ENCODE measurements around the gene LSM3. TPM values are rescaled to one million over a fixed set of nuclear protein-coding genes. Genes with fewer than 3 reads are reported as not detected.

LSM3 gene
- total RNA-seq, 1 experiment from 2014 or later: 11.9 TPM

DNA sequence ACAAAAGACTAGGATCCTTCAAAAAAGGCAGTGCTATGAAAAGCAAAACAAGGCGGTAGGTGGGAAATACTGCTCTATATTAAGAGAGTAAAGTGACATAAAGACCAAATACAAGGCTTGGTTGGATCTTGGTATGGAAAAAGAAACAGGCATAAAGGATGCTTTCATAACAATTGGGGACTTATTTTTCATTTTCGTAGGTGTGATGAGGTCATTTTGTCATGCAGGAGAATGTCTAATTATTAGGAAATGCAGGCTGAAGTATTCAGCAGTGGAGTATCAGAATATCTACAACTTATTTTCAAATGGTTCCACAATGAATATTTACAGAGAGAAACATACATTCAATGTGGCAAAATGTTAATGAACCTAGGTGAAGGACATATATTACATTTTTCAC lies 9.2 kb upstream of the LSM3 start:
- H3K4me3 ChIP-seq (ENCODE audit: low read depth in 2 of 2, low read length in 2 of 2): no peak overlapping the region
- ATAC-seq (no peak), DNase-seq (ENCODE audit: low read depth, low spot score) (no peak)
- H3K27me3 ChIP-seq (ENCODE audit: control insufficient read depth, insufficient read depth, low read length): no peaks in the 10 kb centered on the region
- intact Hi-C loops (cut with micrococcal nuclease; ENCODE audit: unreplicated experiment): no loop called here
- TF ChIP-seq, protein P1, sequence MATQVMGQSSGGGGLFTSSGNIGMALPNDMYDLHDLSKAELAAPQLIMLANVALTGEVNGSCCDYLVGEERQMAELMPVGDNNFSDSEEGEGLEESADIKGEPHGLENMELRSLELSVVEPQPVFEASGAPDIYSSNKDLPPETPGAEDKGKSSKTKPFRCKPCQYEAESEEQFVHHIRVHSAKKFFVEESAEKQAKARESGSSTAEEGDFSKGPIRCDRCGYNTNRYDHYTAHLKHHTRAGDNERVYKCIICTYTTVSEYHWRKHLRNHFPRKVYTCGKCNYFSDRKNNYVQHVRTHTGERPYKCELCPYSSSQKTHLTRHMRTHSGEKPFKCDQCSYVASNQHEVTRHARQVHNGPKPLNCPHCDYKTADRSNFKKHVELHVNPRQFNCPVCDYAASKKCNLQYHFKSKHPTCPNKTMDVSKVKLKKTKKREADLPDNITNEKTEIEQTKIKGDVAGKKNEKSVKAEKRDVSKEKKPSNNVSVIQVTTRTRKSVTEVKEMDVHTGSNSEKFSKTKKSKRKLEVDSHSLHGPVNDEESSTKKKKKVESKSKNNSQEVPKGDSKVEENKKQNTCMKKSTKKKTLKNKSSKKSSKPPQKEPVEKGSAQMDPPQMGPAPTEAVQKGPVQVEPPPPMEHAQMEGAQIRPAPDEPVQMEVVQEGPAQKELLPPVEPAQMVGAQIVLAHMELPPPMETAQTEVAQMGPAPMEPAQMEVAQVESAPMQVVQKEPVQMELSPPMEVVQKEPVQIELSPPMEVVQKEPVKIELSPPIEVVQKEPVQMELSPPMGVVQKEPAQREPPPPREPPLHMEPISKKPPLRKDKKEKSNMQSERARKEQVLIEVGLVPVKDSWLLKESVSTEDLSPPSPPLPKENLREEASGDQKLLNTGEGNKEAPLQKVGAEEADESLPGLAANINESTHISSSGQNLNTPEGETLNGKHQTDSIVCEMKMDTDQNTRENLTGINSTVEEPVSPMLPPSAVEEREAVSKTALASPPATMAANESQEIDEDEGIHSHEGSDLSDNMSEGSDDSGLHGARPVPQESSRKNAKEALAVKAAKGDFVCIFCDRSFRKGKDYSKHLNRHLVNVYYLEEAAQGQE (IDR thresholded peaks at IDR 0.05; ENCODE audit: insufficient read depth in 1 of 2, low read depth in 2 of 2, low read length in 1 of 2): no peak
- no peak for TF ChIP-seq TCF7L2 (IDR thresholded peaks at IDR 0.05; ENCODE audit: low read depth, low read length)
- TF ChIP-seq, protein P2, sequence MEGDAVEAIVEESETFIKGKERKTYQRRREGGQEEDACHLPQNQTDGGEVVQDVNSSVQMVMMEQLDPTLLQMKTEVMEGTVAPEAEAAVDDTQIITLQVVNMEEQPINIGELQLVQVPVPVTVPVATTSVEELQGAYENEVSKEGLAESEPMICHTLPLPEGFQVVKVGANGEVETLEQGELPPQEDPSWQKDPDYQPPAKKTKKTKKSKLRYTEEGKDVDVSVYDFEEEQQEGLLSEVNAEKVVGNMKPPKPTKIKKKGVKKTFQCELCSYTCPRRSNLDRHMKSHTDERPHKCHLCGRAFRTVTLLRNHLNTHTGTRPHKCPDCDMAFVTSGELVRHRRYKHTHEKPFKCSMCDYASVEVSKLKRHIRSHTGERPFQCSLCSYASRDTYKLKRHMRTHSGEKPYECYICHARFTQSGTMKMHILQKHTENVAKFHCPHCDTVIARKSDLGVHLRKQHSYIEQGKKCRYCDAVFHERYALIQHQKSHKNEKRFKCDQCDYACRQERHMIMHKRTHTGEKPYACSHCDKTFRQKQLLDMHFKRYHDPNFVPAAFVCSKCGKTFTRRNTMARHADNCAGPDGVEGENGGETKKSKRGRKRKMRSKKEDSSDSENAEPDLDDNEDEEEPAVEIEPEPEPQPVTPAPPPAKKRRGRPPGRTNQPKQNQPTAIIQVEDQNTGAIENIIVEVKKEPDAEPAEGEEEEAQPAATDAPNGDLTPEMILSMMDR (IDR thresholded peaks at IDR 0.05): no peak
- TF ChIP-seq SIN3A (IDR thresholded peaks at IDR 0.05; ENCODE audit: borderline replicate concordance, insufficient read depth, low read depth, low read length): no peak
- no peak for TF ChIP-seq POLR2AphosphoS5 (IDR thresholded peaks at IDR 0.05; ENCODE audit: low read depth, low read length)
- in situ Hi-C loops (cut with HindIII; ENCODE audit: low pct_unique_long_range_greater_than_20kb, low sequenced_read_pairs): no loop called here
- peaks cover 7% of the 10 kb centered on the region for H3K36me3 ChIP-seq (ENCODE audit: control insufficient read depth, insufficient read depth, low read length)
- POLR2A ChIA-PET: no interaction called here
- BruUV-seq (replicated peaks): no TSS peak
- no peaks in the 10 kb centered on the region for H3K4me1 ChIP-seq (ENCODE audit: control insufficient read depth, insufficient read depth, low read length)
- H3K27ac ChIP-seq (ENCODE audit: low read length): no peak overlapping the region
- CTCF ChIA-PET: no interaction called here
- H3K9me3 ChIP-seq (ENCODE audit: control insufficient read depth, insufficient read depth, low read depth, low read length): no peaks in the 10 kb centered on the region

DNA sequence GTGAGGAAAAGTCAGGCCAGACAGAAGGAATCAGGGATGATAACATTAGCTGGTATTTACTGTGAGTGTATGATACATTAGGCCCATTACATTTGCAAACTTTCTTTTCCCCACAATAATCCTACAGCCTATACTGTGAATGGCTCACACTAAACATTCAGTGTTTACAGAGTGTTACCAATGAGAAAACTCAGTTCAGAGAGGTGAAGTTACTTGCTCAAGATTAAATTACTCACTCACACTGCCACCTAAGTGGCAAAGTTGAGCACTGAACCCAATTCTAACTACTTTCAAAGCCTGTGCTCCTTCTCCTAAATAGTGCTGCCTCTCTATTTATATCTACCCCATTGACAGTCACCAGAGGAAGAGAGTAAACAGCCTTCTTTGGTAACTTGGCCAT lies 8.7 kb upstream of the LSM3 start:
- H3K4me3 ChIP-seq (ENCODE audit: low read depth in 2 of 2, low read length in 2 of 2): no peak overlapping the region
- BruUV-seq (replicated peaks): no TSS peak
- H3K27me3 ChIP-seq (ENCODE audit: control insufficient read depth, insufficient read depth, low read length): no peaks in the 10 kb centered on the region
- ChIA-PET CTCF (no interaction called here), POLR2A (no interaction called here)
- in situ Hi-C loops (cut with HindIII; ENCODE audit: low pct_unique_long_range_greater_than_20kb, low sequenced_read_pairs): no loop called here
- no peak overlapping the region for H3K27ac ChIP-seq (ENCODE audit: low read length)
- H3K9me3 ChIP-seq (ENCODE audit: control insufficient read depth, insufficient read depth, low read depth, low read length): no peaks in the 10 kb centered on the region
- DNase-seq (ENCODE audit: low read depth, low spot score): no peak
- H3K4me1 ChIP-seq (ENCODE audit: control insufficient read depth, insufficient read depth, low read length): no peaks in the 10 kb centered on the region; the same call in 1 of the 2 replicates
- intact Hi-C loops (cut with micrococcal nuclease; ENCODE audit: unreplicated experiment): no loop called here
- ATAC-seq: no peak
- TF ChIP-seq, protein P1 (IDR thresholded peaks at IDR 0.05; ENCODE audit: insufficient read depth in 1 of 2, low read depth in 2 of 2, low read length in 1 of 2): no peak
- TF ChIP-seq POLR2AphosphoS5 (IDR thresholded peaks at IDR 0.05; ENCODE audit: low read depth, low read length) (no peak), TCF7L2 (IDR thresholded peaks at IDR 0.05; ENCODE audit: low read depth, low read length) (no peak), SIN3A (IDR thresholded peaks at IDR 0.05; ENCODE audit: borderline replicate concordance, insufficient read depth, low read depth, low read length) (no peak)
- TF ChIP-seq, protein P2 (IDR thresholded peaks at IDR 0.05): no peak
- peaks cover 7% of the 10 kb centered on the region for H3K36me3 ChIP-seq (ENCODE audit: control insufficient read depth, insufficient read depth, low read length)
